Stimulated activated CD8-positive, alpha-beta memory T cell treated with anti-CD3 and anti-CD28 coated beads, Interleukin-7, amount 100 ng/mL, for 24 hours (primary cell): ENCODE data around the gene TRIOBP.

Source experiments
- DNase-seq: peaks from one replicate; pipeline ENCODE4 v3.0.0-alpha.2; 2020; ENCODE audit warnings: low read depth

The TRIOBP gene

GRCh38 chr22:37732699-37733607, 36.1 kb downstream of the TRIOBP start:
- DNase-seq = no peak

- no peak for DNase-seq
Measured at GRCh38 chr22:37733625-37734401, 37.0 kb downstream of the TRIOBP start.

DNA sequence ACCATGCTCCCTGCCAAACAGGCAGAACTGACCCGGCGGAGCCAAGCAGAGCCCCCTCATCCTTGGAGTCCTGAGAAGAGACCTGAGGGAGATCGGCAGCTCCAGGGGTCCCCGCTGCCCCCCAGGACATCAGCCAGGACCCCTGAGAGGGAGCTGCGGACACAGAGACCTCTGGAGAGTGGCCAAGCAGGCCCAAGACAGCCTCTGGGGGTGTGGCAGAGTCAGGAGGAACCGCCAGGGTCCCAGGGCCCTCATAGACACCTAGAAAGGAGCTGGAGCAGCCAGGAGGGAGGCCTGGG, 37.5 kb downstream of the TRIOBP start:
- no peak for DNase-seq

GRCh38 chr22:37734964-37735451, 38.2 kb downstream of the TRIOBP start:
- no peak for DNase-seq

DNA sequence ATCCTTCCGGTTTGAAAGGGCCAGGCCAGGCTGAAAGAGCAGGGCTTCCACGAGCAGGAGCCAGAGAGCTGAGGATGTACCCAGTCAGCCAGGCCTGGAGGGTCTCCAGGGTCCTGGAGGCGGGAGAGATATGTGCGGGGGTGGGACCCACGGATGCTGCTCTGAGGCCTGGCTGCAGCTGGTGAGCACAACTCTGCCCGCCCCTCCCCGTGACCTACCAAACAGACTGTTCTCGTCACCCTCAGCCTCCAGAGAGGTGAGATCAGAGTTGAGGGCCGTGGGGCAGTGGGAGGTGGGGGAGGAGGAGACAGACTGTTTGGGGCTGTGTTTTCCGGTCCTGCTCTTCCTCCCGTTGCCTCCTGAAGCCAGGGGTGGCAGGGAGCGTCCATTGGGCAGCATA, 42.2 kb downstream of the TRIOBP start:
- no peak for DNase-seq

DNA sequence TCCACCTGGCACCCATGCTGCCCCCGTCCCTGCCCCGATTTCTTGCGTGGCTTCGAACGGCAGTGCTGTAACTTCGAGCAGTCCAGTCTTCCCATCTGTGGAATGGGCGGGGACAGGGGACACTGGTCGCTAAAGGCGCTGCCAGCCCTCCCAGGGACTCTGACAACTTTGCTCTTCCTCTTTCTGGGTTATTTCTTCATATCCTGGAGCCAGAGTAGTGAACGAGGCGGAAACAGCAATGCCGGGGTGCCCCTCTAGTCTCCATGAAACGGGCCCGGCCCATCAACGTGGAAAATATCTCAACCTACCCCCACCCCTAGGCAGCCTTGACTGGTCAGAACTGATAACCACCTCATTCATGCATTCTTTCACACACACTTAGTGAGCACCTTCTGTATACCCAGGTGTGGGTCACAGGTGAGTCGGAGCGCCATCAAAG, 42.8 kb downstream of the TRIOBP start:
- no peak for DNase-seq

DNA sequence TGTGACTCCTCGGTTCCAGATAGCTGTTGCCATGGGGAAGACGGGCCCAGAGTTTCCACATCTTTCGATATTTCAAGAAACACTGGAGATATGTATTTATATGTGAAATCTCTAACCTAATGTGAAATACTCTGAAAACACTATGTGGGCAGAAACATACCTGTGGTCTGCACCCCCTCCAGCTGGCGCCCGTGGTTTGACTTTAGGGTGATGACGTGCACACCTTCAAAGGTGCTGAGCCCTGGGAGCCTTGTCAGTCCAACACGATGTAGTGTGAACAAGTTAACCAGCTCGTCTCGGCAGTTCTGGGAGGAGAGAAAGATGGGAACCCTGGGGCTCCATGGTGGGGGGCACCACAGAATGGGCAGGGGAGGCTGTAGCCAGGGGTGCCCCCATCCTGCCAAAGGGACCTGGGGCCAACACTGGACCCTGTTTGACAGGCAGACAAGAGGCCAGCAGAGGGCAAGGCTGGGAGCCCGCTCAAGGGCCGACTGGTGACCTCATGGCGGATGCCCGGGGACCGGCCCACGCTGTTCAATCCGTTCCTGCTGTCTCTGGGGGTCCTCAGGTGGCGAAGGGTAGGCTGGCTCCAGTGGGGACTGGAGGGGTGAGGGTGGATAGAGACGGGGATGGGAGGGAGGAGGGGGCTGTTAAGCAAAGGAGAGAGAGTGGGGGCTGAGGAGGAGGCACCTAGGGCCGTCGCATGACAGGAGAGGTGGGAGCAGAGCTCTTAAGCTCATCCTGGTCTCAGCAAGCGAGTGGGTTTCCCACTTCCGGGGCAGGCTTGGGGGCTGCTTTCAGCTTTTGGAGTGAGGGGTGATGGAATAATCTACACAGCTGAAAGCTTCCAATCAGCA, 43.8 kb downstream of the TRIOBP start:
- DNase-seq = no peak

GRCh38 chr22:37741312-37741795, 44.5 kb downstream of the TRIOBP start:
- no peak for DNase-seq

DNA sequence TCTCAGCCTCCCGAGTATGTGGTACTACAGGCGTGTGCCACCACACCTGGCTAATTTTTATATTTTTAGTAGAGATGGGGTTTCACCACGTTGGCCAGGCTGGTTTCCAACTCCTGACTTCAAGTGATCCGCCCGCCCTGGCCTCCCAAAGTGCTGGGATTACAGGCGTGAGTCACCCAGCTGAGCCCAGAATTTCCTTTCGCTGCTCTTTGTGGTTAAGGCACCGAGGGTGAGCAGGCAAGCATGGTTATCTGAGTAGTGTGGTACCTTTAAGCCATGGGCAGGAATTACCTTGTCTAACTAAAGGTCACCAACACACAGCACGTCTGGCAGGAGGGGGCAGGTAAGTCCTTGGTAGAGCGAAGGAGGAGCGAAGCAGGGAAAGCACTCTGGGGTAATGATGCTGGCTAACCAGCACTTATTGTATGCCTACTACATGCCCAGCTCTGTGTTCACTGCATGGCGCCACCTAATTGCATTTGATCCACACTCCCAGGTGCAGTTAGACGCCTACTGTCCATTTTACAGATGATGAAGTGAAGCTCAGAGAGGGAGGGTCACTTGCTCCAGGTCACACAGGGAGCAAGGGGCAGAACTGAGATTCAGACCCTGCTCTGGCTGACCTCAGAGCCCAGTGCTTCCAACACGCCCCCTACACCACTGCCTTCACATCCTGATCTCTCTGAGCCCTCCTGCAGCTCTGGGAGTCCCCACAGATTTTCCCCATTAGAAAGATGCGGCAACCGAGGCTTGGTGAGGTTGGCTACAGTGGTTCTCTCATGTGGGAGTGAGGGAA, 45.7 kb downstream of the TRIOBP start:
- no peak for DNase-seq

GRCh38 chr22:37744589-37744988, 47.7 kb downstream of the TRIOBP start:
- no peak for DNase-seq

- DNase-seq = peak; percentile 76
Measured at GRCh38 chr22:37745548-37746365, 48.9 kb downstream of the TRIOBP start.

- DNase-seq = no peak
Measured at GRCh38 chr22:37746366-37747079, 49.7 kb downstream of the TRIOBP start.

DNA sequence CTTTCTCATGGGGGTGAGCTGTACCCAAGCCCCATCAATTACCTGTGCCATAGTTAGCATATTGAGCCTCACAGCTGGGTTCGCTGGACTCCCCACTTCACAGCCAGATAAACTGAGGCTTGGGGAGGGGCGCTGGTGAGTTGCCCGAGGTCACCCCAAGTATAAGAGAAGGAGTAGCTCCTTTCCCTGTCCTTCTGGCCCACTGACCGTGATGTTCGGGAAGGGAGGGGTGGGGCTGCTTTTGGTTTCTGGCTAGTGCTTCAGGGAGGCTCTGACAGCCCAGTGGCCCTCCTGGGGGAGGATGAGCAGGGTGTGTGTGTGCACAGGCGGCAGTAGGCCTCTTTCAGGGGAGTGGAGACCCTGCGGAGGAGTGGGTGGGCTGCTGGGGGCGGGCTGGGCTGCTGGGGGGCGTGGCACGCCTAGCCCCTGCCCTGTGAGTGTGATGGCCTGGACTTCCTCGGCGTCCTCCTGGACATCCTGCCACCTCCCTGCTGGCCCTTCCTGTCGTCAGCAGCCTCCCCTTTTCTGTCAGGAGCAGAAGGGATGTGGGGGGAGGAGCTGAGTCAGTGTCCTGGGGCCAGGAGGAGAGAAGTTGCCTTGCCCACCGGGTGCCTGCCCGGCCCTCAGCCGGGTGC, 50.3 kb downstream of the TRIOBP start:
- no peak for DNase-seq

- no peak for DNase-seq
Measured at GRCh38 chr22:37747715-37748100, 50.9 kb downstream of the TRIOBP start.

- DNase-seq = no peak
Measured at GRCh38 chr22:37748659-37749058, 51.8 kb downstream of the TRIOBP start.

DNA sequence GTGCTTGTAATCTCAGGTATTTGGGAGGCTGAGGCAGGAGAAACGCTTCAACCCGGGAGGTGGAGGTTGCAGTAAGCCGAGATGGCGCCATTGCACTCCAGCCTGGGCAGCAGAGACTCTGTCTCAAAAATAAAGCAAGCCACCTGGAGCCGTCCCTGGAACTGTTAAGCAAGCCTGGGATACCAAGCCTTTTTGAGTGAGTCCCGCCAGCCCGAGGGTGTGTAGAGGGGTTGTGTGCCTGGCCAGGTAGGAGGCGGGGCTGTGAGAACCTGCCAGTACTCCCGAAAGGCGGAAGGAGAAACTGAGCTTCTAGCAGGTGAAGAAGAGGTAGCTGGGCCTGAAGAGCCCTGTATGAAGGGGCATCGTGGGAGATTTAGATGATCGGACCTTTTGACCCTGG, 52.4 kb downstream of the TRIOBP start:
- DNase-seq = no peak

DNA sequence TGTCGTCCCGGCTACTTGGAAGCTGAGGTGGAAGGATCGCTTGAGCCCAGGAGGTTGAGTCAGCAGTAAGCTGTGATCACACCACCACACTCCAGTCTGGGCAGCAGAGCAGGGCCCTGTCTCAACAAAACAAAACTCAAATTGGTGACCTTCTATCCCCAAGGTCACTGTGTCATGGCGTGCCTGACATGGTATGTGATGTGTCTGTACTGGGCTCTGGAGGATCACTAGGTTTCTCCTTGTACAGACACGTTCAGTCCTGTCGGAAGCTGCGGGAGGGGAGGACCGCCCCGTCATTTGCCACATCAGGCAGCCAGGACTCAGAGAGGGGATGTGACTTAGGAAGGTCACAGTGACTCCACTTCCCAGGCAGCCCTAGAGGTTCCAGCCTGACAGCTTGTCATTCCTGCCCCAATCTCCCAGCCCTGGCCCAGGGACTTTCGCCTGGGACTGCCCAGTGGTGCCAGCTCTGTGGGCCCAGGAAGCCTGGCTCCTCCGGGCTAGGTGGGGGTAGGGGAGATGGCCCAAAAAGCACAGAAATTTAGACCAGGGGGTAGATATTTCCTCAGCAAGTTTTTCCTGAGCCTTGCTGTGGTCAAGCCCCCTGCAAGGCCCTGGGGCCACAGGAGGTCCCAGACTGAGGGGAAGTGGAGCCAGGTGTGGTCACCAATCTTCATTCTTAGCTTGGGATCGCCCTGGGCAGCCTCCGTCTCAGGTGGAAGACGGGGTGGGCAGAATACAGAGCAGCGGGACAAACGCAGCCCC, 53.2 kb downstream of the TRIOBP start:
- DNase-seq = no peak

DNA sequence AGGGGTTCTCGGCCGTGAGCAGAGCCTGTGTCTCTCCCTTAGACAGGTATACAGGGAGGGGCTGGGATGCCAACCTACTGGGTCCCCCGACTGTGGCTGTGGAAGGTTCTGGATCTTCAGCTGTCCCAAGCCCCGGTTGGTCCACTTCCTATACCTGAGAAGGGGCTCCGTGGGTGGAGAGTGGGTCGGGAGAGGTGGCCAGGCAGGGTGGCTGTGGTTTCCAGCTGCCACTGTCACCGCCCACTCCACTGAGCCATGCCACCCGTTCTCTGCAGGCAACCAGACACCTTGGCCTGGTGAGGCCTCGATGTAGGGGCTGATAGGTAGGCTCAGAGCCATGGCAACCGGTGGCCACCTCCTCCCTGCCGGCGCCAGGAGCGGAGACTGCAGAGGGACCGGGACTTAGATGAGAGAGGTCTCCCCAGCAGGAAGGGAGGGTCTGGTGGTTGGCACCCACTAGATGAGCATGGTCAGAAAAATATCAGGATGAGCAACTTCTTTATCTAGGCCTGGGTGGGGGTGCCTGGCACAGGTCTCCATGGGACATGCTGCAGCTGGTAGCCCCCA, 53.8 kb downstream of the TRIOBP start:
- no peak for DNase-seq
